HFF-Myc (cell line): Measurements from ENCODE around the gene CYP26C1.

Experiments
- DNase-seq: peaks from one replicate; pipeline ENCODE4 v3.0.0-alpha.2; 2011; ENCODE audit warnings: low read depth; ENCODE audit errors: extremely low read depth
- H3K4me3 ChIP-seq: replicated peaks from 2 replicates; pipeline ENCODE4 v1.5.1; 2011; ENCODE audit warnings: low read depth, mild to moderate bottlenecking, control low read depth, low read length
- TF ChIP-seq, protein P1 (sequence below): IDR thresholded peaks from 2 replicates; pipeline ENCODE4 v1.5.1; 2012; ENCODE audit warnings: mild to moderate bottlenecking, low read depth, low read length, control low read depth; ENCODE audit errors: missing control alignments

Gene CYP26C1

DNA sequence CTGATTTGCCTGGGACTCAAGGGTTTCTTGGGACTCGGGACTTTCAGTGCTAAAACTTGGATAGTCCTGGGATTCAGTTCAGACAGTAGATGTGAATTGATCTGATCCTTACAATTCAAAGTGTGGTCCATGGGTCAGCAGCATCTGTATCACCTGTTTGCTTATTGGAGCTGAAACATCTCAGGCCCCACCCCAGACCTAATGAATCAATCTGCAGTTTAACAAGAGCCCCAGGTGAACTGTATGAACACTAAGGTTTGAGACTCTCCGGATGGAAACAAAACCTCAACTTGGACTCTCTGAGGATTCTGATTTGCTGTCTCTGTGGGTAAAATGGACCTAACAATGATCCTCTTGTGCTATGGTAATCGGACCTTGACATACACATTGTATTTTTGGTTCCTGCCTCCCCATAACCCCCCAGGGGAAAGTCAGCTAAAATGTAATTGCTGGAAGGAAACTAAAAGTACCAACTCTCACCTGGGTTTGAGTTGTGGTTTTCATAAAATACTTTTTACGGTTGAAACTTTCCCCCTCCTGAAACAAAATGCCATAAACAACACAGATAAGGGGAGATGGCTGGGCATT, 24.8 kb downstream of the CYP26C1 start:
- DNase-seq: no peak
- no peak overlapping the region for H3K4me3 ChIP-seq
- TF ChIP-seq, protein P1, sequence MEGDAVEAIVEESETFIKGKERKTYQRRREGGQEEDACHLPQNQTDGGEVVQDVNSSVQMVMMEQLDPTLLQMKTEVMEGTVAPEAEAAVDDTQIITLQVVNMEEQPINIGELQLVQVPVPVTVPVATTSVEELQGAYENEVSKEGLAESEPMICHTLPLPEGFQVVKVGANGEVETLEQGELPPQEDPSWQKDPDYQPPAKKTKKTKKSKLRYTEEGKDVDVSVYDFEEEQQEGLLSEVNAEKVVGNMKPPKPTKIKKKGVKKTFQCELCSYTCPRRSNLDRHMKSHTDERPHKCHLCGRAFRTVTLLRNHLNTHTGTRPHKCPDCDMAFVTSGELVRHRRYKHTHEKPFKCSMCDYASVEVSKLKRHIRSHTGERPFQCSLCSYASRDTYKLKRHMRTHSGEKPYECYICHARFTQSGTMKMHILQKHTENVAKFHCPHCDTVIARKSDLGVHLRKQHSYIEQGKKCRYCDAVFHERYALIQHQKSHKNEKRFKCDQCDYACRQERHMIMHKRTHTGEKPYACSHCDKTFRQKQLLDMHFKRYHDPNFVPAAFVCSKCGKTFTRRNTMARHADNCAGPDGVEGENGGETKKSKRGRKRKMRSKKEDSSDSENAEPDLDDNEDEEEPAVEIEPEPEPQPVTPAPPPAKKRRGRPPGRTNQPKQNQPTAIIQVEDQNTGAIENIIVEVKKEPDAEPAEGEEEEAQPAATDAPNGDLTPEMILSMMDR: no peak

DNA sequence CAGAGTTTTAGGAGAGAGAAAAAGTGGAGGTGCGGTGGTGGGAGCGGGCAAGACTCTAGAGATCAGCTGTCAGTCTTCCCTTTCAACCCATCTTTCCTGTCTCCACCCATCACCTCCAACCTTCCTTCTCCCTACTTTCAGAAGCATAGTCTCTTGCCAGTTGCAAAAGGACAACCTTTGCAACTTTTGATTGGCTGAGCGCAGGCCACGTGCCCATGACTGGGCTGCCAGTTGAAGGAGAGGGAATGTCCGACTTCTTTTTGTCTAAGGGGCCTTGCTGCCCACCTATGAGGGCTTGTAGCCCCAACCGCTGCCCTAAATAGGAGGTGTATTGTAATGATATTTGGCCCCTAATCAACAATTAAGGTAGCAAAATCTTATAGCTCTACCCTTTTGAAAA, 25.7 kb downstream of the CYP26C1 start:
- no peak for DNase-seq
- TF ChIP-seq, protein P1: no peak
- H3K4me3 ChIP-seq: no peak overlapping the region

DNA sequence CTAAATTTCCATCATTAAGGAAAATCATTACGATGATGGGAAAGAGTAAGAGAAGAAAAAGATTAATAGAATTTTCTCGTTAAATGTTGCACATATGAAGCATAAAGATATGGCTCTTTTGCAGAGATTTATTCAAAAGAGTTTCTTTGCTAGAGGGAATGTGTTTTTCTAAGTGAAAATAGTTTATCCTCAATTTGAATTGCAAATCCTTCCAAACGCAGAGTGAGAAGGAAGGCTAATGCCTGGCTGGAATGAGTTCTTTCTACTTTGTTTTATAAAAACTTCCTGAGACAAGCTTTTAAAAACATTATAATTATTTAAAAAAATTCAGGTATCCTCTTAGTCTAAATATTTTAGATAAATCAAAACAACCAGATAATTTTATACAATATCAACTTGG, 27.2 kb downstream of the CYP26C1 start:
- DNase-seq: no peak
- H3K4me3 ChIP-seq: no peak overlapping the region
- TF ChIP-seq, protein P1: no peak

DNA sequence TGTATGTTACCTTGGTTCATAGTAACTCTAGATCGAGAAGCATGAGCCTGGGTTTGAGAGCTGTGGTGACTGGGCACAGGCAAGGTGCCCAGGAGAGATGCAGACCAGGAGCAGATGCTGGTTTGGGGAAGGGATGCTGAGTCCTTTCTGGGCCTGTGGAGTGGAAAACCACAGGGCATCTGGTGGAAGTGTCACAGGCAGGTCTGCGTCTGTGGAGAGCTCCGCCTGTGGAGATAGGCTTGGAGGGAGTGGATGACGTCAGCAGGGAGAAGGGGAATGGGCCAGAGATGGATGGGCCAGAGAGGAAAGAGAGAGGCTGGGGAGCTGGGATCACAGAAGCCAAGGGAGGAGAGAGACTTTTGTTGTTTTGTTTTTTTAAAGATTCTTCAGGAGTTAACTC, 27.9 kb downstream of the CYP26C1 start:
- no peak overlapping the region for H3K4me3 ChIP-seq
- TF ChIP-seq, protein P1: no peak
- DNase-seq: no peak

DNA sequence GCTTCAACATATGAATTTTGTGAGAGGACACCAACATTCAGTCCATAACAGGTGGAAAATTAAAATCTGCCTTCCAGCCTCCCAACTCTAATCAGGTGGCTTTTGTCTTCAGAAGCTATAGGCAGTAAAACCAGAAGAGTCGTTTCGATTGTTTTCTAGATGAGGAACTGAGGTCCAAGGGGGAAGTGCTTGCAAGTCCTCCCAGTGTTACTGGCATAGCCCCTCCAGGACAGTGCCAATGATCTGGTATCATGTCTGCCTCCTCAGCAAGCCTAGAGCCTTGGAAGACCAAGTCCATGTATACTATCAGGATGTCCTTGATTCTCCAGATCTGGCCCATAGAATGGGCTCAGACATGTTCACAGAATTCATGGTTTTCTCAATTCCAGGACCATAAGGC, 30.0 kb downstream of the CYP26C1 start:
- TF ChIP-seq, protein P1: no peak
- no peak for DNase-seq
- H3K4me3 ChIP-seq: no peak overlapping the region

DNA sequence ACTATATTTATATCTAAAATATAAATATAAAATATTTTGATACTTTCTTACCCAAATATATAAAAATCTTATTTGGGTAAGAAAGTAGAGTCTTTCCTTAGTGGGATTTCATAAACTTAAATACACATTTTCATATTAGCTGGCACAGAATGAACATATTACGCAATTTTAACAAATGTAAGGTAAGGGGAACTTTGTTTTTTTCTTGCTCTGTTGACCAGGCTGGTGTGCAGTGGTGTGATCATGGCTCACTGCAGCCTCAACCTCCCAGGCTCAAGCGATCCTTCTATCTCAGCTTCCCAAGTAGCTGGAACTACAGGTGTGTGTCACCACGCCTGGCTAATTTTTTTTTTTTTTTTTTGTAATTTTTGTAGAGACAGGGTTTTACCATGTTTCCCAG, 31.4 kb downstream of the CYP26C1 start:
- TF ChIP-seq, protein P1: no peak
- no peak for DNase-seq
- H3K4me3 ChIP-seq: no peak overlapping the region

DNA sequence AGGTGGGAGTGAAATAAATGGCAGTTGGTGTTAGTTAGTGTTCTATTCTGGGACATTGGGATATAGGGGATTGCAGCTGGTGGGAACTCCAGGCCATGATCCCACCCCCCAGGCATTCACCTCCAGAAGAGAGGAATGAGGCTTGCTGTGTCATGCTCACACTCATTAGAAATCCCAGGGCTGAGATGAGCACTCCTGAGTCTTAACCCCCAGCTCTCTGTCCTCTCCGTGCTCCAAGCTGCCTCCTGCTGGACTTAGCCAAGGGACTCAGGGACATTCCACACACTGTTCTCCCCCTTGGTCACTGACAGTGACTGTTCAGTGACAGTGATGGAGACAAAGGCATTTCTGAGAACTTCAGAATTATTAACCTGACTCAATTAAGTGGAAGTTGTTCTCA, 34.6 kb downstream of the CYP26C1 start:
- no peak for DNase-seq
- TF ChIP-seq, protein P1: no peak

More for the DNA sequence above, 34.6 kb downstream of the CYP26C1 start:
- no peak overlapping the region for H3K4me3 ChIP-seq
